Body of pancreas (tissue), 4 donors: Measurements from ENCODE around the gene STAT5B. TPM values are rescaled to one million over a fixed set of nuclear protein-coding genes. Genes with fewer than 3 reads are reported as not detected.
A peak's percentile ranks its signal among the peaks of the same experiment; 100 is the strongest.

ENCODE experiments used
- ATAC-seq: fragments of 150-250 bp; one replicate; pipeline ENCODE4 v1.9.1; 2016
- DNase-seq, 4 donors: peaks; one replicate each; pipeline ENCODE4 v3.0.0-alpha.2; 2019
- H3K27ac ChIP-seq, 4 donors: fragments of 200-600 bp; sonication (generic); 1 replicate in 3 of 4; 2 replicates in 1 of 4; pipeline versions ENCODE4 v1.5.1 to v1.6.1; 2016 to 2019; ENCODE audit warnings: mild to moderate bottlenecking in 1 of 4, mixed read lengths in 1 of 4, moderate library complexity in 1 of 4
- H3K27me3 ChIP-seq, 2 donors: fragments of 200-600 bp; sonication (generic); one replicate each; pipeline ENCODE4 v1.6.0; 2016; ENCODE audit warnings: mild to moderate bottlenecking in 1 of 2
- H3K36me3 ChIP-seq, 2 donors: fragments of 200-600 bp; sonication (generic); replicated peaks in 1 of 2; 2 replicates each; pipeline ENCODE4 v1.5.1; 2016; ENCODE audit warnings: low read depth in 2 of 2; ENCODE audit not compliant: insufficient read depth in 1 of 2
- H3K4me1 ChIP-seq: fragments of 200-600 bp; sonication (generic); one replicate; pipeline ENCODE4 v1.6.0; 2016
- H3K4me3 ChIP-seq, 2 donors: fragments of 200-600 bp; sonication (generic); 1 replicate in 1 of 2; 2 replicates in 1 of 2; pipeline ENCODE4 v1.5.1; 2016 to 2019
- H3K9me3 ChIP-seq, 3 donors: fragments of 200-600 bp; sonication (generic); 1 replicate in 2 of 3; 2 replicates in 1 of 3; pipeline ENCODE4 v1.5.1; 2016
- CTCF ChIP-seq, 7 experiments: fragments of 450-650 bp in 4 of 7; fragments of 200-600 bp in 3 of 7; sonication (generic) in 3 of 7; IDR thresholded peaks; one replicate each; pipeline ENCODE4 v1.5.1; 2016 to 2019; ENCODE audit warnings: antibody characterized with exemption in 7 of 7
- POLR2A ChIP-seq, 3 donors: fragments of 450-650 bp; IDR thresholded peaks; one replicate each; pipeline ENCODE4 v1.6.1; 2016; ENCODE audit warnings: antibody characterized with exemption in 3 of 3, mild to moderate bottlenecking in 2 of 3
- WGBS, 2 donors: methylation state at CpG; one replicate each; pipeline ENCODE4 v1.1.5; 2017; 5-methylcytosine and 5-hydroxymethylcytosine counted together
- intact Hi-C: fragments of 100-400 bp; cut with DNase I; formaldehyde crosslinking; loops from one replicate; pipeline ENCODE4 v1.15.1; 2023
- total RNA-seq, 2 donors: library from RNA; depleted of rRNA; stranded (reverse); fragments of >200 nt; gene quantifications; one replicate each; pipeline ENCODE4 v1.1.0, GENCODE V29; 2016

STAT5B gene
- total RNA-seq, 2 donors from 2014 or later: 35.3 TPM

- ATAC-seq: no peak
- Histone ChIP-seq H3K27me3 (no peaks in the 10 kb centered on the region), H3K36me3 (peaks cover 0 to 4% of the 10 kb centered on the region in 2 donors), H3K4me1 (peaks cover 20% of the 10 kb centered on the region), H3K27ac (peak overlapping the region in 3 of 4 donors; percentile 26 to 80 (median 77)), H3K4me3 (no peak overlapping the region), H3K9me3 (no peaks in the 10 kb centered on the region)
- 67 to 91% methylated on average over 1 to 6 of the region's 6 CpGs for WGBS, 2 donors
- no peak for TF ChIP-seq CTCF (IDR thresholded peaks at IDR 0.05)
- TF ChIP-seq POLR2A (IDR thresholded peaks at IDR 0.05): no peak
- intact Hi-C loops: no loop called here
- DNase-seq: no peak
Measured at GRCh38 chr17:42202159-42202558, 74.0 kb downstream of the STAT5B start.

- intact Hi-C loops: no loop called here
- Histone ChIP-seq H3K4me1 (peaks cover 20% of the 10 kb centered on the region), H3K27ac (peak overlapping the region; percentile 67 to 80 (median 74)), H3K4me3 (no peak overlapping the region), H3K36me3 (peaks cover 0 to 4% of the 10 kb centered on the region in 2 donors), H3K9me3 (no peaks in the 10 kb centered on the region), H3K27me3 (no peaks in the 10 kb centered on the region)
- 73 to 74% methylated on average over 10 of the region's 10 CpGs for WGBS, 2 donors
- TF ChIP-seq CTCF (IDR thresholded peaks at IDR 0.05): no peak
- no peak for DNase-seq
- ATAC-seq: no peak
Measured at GRCh38 chr17:42201458-42201772, 74.8 kb downstream of the STAT5B start.

DNA sequence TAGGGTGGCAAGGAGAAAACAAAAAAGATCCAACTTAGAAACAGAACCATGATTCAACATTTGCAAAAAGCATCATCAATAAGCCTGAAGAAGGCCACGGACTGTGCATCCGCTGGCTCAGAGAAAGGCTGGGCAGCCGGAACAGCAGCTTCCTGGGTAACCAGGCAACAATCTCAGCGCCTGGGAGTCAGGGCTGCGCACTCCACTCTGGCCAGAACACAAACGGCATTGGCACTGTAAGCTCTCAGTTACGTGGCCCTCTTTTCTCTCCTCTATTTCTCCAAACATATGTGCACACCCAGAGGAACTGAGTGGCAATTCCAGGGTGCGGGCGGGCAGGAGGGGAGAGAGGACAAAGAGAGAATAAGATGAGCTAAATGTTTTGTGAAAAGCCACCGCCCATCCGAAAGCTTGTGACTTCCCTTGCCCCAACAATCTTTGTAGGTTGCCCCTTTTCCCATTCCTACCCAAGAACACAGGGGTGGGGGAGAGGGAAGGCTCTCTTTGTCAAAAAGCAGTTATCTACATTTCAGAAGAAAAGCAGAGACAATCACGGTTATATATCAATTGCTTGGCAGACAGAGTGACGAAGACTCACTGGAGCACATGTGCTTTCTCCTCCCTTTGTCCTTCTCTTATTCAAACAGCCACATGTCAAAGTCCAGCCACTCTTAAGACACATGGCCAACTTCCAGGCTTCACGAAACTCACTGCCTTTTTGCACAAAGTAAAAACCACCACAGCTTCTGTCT, 75.3 kb downstream of the STAT5B start:
- no peaks in the 10 kb centered on the region for H3K9me3 ChIP-seq
- peaks cover 0 to 2% of the 10 kb centered on the region in 2 donors for H3K36me3 ChIP-seq
- ATAC-seq (peak; percentile 96), DNase-seq (peak; percentile 77 to 87 (median 86))
- 39 to 40% methylated on average over 13 to 14 of the region's 14 CpGs for WGBS, 2 donors
- H3K4me1 ChIP-seq: peaks cover 20% of the 10 kb centered on the region
- no peak overlapping the region for H3K4me3 ChIP-seq
- H3K27ac ChIP-seq: peak overlapping the region; percentile 67 to 80 (median 74)
- H3K27me3 ChIP-seq: no peaks in the 10 kb centered on the region
- intact Hi-C loops: no loop called here
- no peak for TF ChIP-seq CTCF (IDR thresholded peaks at IDR 0.05)
- TF ChIP-seq POLR2A (IDR thresholded peaks at IDR 0.05): peak in 2 of 3 donors; percentile 58 to 61

DNA sequence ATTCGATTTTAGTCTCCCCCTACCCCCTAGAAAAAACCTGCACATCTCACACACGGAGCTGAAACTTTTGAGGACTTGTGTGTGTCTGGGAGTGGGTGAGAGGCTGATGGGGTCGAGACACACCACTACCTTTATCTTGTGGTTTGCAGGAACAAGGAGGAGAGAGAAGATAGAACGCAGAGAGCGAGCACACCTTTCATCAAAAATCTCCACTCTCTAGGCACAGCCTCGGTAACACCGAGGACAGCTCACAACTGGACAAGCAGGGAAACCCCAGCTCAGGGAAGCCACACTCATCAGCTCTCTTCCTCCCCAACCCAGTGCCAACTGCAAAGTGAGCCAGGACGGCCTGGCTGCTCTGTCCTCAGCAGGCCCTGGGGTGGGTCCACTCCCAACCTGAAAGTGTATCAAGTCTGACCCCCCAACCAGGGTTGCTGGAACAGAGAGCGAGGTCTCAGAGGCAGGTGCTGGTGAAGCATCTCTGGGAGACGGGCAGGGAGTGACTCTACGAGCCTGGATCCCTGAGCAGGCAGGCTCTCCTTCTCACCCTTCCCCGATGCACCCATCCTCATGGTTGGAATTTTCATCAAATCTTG, 76.7 kb downstream of the STAT5B start:
- ATAC-seq: no peak
- peaks cover 24% of the 10 kb centered on the region for H3K4me1 ChIP-seq
- DNase-seq: no peak
- intact Hi-C loops: no loop called here
- no peak for TF ChIP-seq CTCF (IDR thresholded peaks at IDR 0.05)
- no peak for TF ChIP-seq POLR2A (IDR thresholded peaks at IDR 0.05)
- WGBS, 2 donors: 80 to 87% methylated on average over 12 of the region's 12 CpGs
- H3K9me3 ChIP-seq: no peaks in the 10 kb centered on the region
- peak overlapping the region in 1 of 4 donors; percentile 80 for H3K27ac ChIP-seq
- peaks cover 0 to 2% of the 10 kb centered on the region in 2 donors for H3K36me3 ChIP-seq
- no peak overlapping the region for H3K4me3 ChIP-seq
- no peaks in the 10 kb centered on the region for H3K27me3 ChIP-seq
